HG02852 (cell line): ENCODE results near the gene PTPRR.
"Not testable (repeated sequence)": the region's sequence is repeated elsewhere in the genome, so short reads cannot be mapped to it uniquely, and the experiment has no call there.

Experiments
- ATAC-seq: cut with Tn5 transposase; IDR thresholded peaks from one replicate; pipeline ENCODE4 v1.9.1; 2021; ENCODE audit warnings: mild to moderate bottlenecking, moderate library complexity; ENCODE audit not compliant: unreplicated experiment

PTPRR gene

GRCh38 chr12:70842136-70842535, 78.4 kb downstream of the PTPRR start:
- no peak for ATAC-seq

GRCh38 chr12:70840656-70841350, 79.7 kb downstream of the PTPRR start:
- no peak for ATAC-seq

DNA sequence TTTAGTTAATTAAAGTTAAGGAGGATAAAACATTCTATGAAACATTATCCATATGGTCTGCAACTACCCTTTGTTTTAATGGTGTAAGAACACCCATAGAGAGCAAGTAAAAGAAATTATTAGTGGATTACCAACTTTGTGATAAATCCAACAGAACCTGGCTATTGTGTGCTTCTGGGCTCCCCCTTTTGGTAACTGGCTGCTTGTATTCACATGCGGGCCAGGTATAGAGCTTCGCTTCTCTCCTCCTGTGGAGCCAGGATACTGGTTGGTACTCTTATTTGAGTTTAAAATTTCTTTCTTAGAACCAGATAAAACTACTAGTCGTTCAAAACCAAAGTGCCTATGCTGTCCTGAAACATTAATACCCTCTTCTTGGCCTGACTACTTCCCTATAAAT, 81.0 kb downstream of the PTPRR start:
- ATAC-seq: no peak

DNA sequence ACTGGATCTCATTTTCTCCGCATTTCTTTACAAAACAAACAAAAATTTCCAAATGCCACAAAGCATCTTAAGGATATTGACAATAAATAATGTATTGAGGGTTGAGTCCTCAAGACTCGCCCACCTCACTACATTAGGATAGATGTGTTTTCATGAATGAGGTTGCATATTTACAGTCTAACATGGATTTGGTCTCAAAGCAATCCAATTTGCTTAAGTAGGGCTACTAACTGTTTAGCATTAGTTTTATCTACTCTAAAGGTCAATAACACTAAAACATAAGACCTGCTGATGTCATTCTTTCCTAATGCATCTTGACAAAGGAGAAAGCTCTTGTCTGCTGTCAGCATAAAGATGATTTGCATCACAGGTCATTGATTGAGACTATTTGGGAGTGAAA, 82.4 kb downstream of the PTPRR start:
- no peak for ATAC-seq

- ATAC-seq: no peak
Observed at GRCh38 chr12:70837026-70837425, 83.5 kb downstream of the PTPRR start.

DNA sequence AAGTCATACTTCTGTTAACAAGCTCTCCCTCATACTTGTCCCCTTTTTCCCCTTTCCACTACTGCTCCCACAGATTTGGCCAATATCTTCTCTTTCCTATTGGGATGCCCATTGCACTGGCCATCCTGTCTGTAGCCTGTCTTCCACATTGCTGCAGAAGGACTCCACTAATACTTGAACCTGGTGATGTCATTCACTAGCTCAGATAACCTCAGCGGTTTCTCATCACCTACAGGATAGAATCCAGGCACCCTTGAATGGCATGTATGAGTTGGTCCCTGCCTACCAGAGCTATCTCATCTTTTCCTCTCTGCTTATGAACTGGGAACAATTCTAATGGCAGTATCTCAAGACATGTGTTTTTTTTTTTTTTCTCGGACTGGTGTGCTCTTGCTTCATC, 84.6 kb downstream of the PTPRR start:
- no peak for ATAC-seq

DNA sequence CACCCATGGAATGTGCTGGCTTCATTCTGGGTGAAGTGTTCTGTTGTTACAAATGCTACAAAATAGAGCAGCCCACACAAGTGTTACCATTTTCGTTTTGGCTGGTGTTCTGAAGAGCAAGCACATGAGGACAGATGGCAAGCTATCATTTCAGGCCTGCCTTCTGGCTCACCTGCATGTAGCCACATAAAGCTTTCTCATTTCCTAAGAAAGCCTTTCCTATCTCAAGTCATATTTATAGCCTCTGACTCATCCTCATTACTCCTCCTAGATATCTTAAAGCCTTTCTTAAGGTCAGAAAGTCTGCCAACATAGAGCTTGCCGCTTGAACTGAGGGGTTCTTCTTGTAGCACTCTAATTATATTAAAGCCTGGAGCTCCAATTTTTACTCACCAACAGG, 89.0 kb downstream of the PTPRR start:
- no peak for ATAC-seq

DNA sequence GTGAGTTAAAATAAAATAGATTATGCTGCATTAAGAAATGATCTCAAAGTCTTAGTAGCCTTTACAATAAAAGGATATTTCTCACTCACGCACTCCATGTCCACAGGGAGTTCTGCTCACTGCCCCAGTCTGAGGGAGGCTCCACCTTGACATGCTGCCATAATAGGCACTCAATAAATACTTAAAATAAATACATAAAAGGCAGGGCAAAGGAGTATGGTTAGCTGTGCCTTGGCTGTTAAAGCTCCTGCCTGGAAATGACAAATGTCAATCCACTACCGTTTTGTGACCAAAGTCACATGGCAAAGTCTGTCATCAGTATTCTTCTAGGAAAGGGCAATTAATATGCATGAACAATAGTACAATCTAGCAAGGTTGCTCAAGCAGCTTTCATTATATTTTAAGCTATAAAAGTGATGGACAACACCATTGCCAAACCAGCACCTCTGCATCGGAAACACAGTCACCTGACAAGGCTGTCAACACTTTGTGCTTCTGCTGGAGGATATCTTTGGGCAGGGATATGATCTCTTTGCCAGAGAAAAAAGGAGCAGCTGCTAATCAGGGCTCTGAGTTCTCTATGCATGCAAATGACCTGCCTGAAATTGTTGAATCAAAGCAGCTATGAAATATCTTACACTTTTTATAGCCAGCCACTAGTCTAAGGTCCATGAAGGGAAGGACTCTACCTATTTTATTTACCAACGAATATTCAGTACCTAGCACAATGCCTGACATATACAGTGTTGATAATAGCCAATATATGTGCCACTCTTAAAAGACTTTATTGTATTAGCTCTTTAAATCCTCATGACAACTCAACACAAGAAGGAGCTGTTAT, 90.1 kb downstream of the PTPRR start:
- no peak for ATAC-seq

- no peak for ATAC-seq
Observed at GRCh38 chr12:70829070-70829469, 91.5 kb downstream of the PTPRR start.

DNA sequence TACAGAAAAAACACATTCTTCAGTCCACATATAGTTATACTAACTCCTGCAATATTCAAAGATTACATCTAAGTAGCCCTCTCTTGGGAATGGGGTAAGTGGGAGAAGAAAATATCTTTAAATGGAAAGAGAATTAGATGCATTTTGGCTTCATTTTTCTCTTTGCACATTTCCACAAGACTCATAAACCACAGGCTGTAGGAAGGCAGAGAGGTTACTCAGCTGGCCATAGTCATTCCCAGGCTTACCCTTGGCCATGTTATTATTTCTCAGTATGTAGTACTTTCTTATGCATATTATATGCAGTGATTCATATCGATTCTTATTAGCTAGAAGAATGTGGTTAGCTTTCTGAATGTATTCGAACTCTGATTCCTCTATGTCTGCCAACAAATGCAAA, 92.2 kb downstream of the PTPRR start:
- ATAC-seq: no peak

DNA sequence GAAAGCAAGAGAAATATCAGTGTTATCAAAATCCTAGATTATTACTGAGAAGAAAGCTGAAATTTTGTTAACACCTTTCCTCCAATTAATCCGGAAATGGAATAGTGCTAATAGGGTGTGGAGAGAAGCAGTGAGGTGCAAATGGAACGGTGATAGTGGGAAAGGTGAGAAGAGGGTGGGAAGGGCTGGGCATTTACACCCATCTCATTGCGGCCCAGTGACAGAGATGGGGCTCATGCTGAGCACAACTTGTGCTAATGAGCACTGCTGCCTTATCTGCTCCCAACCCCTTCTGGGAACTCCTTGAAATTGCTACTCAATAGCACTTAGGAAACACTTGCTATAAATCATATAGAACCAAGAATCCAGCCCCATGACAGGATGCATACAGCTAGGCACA, 94.4 kb downstream of the PTPRR start:
- no peak for ATAC-seq

- no peak for ATAC-seq
Observed at GRCh38 chr12:70824511-70824910, 96.0 kb downstream of the PTPRR start.

GRCh38 chr12:70823182-70823976, 97.2 kb downstream of the PTPRR start:
- no peak for ATAC-seq

- no peak for ATAC-seq
Observed at GRCh38 chr12:70822412-70822811, 98.1 kb downstream of the PTPRR start.

- no peak for ATAC-seq
Observed at GRCh38 chr12:70815971-70816391, 104.6 kb downstream of the PTPRR start.

GRCh38 chr12:70815056-70815455, 105.5 kb downstream of the PTPRR start:
- ATAC-seq: no peak

- no peak for ATAC-seq
Observed at GRCh38 chr12:70813559-70813958, 107.0 kb downstream of the PTPRR start.

GRCh38 chr12:70812136-70812535, 108.4 kb downstream of the PTPRR start:
- no peak for ATAC-seq

DNA sequence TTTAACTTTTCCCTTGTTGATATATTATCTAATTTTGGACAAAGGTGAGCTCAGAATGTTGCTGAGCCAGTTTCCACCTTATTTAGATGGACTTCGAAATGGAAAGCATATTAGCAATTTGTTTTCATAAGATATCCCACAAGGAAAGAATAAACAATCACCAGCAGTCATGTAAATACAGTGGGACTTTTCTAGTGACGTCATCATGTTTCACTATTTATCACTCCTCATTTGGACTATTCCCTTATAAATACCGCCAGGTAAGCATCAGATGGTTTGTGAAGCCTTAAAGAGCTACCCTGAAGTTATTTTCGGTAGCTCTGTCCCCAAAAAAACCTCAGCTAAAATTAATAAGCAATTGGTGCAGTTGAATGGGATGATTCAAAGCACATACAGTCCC, 110.7 kb downstream of the PTPRR start:
- no peak for ATAC-seq

- not testable (repeated sequence) for ATAC-seq
Observed at GRCh38 chr12:70807993-70808392, 112.5 kb downstream of the PTPRR start.

- ATAC-seq: no peak
Observed at GRCh38 chr12:70806827-70807226, 113.7 kb downstream of the PTPRR start.

DNA sequence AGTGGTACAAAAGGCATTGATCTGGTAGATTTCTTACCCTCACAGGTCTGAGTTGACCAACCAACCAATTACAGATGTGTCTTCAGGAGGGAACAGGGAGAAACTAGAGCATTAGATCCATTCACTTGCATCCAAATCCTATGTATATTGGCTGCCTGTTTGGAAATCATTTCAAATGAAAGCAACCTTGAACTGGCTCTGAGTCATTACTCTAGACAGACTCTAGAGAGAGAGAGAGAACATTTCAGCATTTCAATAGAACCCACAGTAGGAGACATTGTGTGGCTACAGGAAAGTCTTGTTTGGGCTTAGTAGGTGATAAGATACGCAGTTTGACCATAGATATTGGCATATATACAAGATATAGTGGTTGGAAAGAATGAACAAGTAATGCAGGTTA, 114.5 kb downstream of the PTPRR start:
- no peak for ATAC-seq
